Erythroblast (primary cell): ENCODE measurements around the gene BMAL1.

Experiments
- DNase-seq, 2 experiments: peaks; one replicate each; lab custom pipeline; 2025; lab: John Stamatoyannopoulos, UW
- GATA1 ChIP-seq: IDR thresholded peaks from 2 replicates; pipeline ENCODE4 v1.6.1; 2011; ENCODE audit warnings: low read depth, mild to moderate bottlenecking, control low read depth, low read length, moderate library complexity
- POLR2A ChIP-seq: IDR thresholded peaks from 2 replicates; pipeline ENCODE4 v1.6.1; 2011; ENCODE audit warnings: mild to moderate bottlenecking, low read length

Gene BMAL1

GRCh38 chr11:13276832-13277767 is 490 bp upstream of the BMAL1 start:
- TF ChIP-seq GATA1 (no peak), POLR2A (peak; percentile 55)
- DNase-seq: peak; percentile 96 to 97

GRCh38 chr11:13278609-13279486 is 1.3 kb downstream of the BMAL1 start:
- peak in 1 of 2 experiments; percentile 27 for DNase-seq
- TF ChIP-seq POLR2A: no peak
- no peak for TF ChIP-seq GATA1

GRCh38 chr11:13279487-13279834 is 1.9 kb downstream of the BMAL1 start:
- TF ChIP-seq GATA1 (no peak), POLR2A (no peak)
- DNase-seq: no peak

GRCh38 chr11:13280092-13280722 is 2.6 kb downstream of the BMAL1 start:
- TF ChIP-seq POLR2A: no peak
- no peak for TF ChIP-seq GATA1
- no peak for DNase-seq

GRCh38 chr11:13280777-13281176 is 3.2 kb downstream of the BMAL1 start:
- DNase-seq: no peak

GRCh38 chr11:13283636-13284035 is 6.0 kb downstream of the BMAL1 start:
- DNase-seq: no peak
- no peak for TF ChIP-seq POLR2A
- TF ChIP-seq GATA1: no peak

More at GRCh38 chr11:13280777-13281176, 3.2 kb downstream of the BMAL1 start:
- no peak for TF ChIP-seq GATA1
- TF ChIP-seq POLR2A: no peak

- no peak for TF ChIP-seq GATA1
- TF ChIP-seq POLR2A: no peak
- DNase-seq: no peak
These were observed 7.4 kb downstream of the BMAL1 start for GRCh38 chr11:13284776-13285588.

GRCh38 chr11:13286279-13286821 is 8.8 kb downstream of the BMAL1 start:
- no peak for TF ChIP-seq GATA1
- no peak for TF ChIP-seq POLR2A
- no peak for DNase-seq

GRCh38 chr11:13287036-13287435 is 9.4 kb downstream of the BMAL1 start:
- DNase-seq: no peak
- TF ChIP-seq POLR2A (no peak), GATA1 (no peak)

- TF ChIP-seq GATA1 (no peak), POLR2A (no peak)
- DNase-seq: no peak
These were observed 10.1 kb downstream of the BMAL1 start for GRCh38 chr11:13287681-13288080.

- no peak for DNase-seq
- TF ChIP-seq GATA1 (no peak), POLR2A (no peak)
These were observed 10.9 kb downstream of the BMAL1 start for GRCh38 chr11:13288375-13289029.

- TF ChIP-seq GATA1: no peak
- TF ChIP-seq POLR2A: no peak
- no peak for DNase-seq
These were observed 11.5 kb downstream of the BMAL1 start for GRCh38 chr11:13289081-13289480.
